ENCODE measurements around the gene IPP. TPM values are rescaled to one million over a fixed set of nuclear protein-coding genes. Genes with fewer than 3 reads are reported as not detected.

Gene IPP
- total RNA-seq, 1 donor from 2014 or later: 16.1 TPM

- intact Hi-C loops (cut with DNase I): no loop called here
- DNase-seq (no peak), ATAC-seq (no peak)
- no peak overlapping the region for H3K4me3 ChIP-seq
- no peak for TF ChIP-seq CTCF (IDR thresholded peaks at IDR 0.05)
- peaks cover 4% of the 10 kb centered on the region for H3K36me3 ChIP-seq
- no peak overlapping the region for H3K27ac ChIP-seq
- no peaks in the 10 kb centered on the region for H3K27me3 ChIP-seq
- no peaks in the 10 kb centered on the region for H3K9me3 ChIP-seq
- H3K4me1 ChIP-seq: peaks cover 46% of the 10 kb centered on the region
These were observed 76.0 kb downstream of the IPP start for GRCh38 chr1:45674478-45674877.

GRCh38 chr1:45673956-45674355, 76.5 kb downstream of the IPP start:
- no peak for TF ChIP-seq CTCF (IDR thresholded peaks at IDR 0.05)
- Histone ChIP-seq H3K36me3 (peaks cover 4% of the 10 kb centered on the region), H3K4me3 (no peak overlapping the region), H3K9me3 (no peaks in the 10 kb centered on the region), H3K4me1 (peaks cover 44% of the 10 kb centered on the region), H3K27ac (no peak overlapping the region), H3K27me3 (no peaks in the 10 kb centered on the region)
- DNase-seq (no peak), ATAC-seq (no peak)
- intact Hi-C loops (cut with DNase I): no loop called here

GRCh38 chr1:45669859-45670655, 80.4 kb downstream of the IPP start:
- Histone ChIP-seq H3K36me3 (peaks cover 4% of the 10 kb centered on the region), H3K4me1 (peaks cover 34% of the 10 kb centered on the region), H3K27ac (no peak overlapping the region), H3K4me3 (no peak overlapping the region), H3K27me3 (no peaks in the 10 kb centered on the region), H3K9me3 (no peaks in the 10 kb centered on the region)
- DNase-seq: no peak
- intact Hi-C loops (cut with DNase I): no loop called here
- TF ChIP-seq CTCF (IDR thresholded peaks at IDR 0.05): no peak
- ATAC-seq: no peak

- H3K4me1 ChIP-seq: peaks cover 27% of the 10 kb centered on the region
- no peak overlapping the region for H3K27ac ChIP-seq
- intact Hi-C loops (cut with DNase I): no loop called here
These were observed 81.1 kb downstream of the IPP start for GRCh38 chr1:45669379-45669778.

GRCh38 chr1:45668526-45668925, 81.9 kb downstream of the IPP start:
- no peaks in the 10 kb centered on the region for H3K9me3 ChIP-seq
- H3K4me1 ChIP-seq: peaks cover 21% of the 10 kb centered on the region
- intact Hi-C loops (cut with DNase I): no loop called here
- no peak overlapping the region for H3K27ac ChIP-seq
- no peaks in the 10 kb centered on the region for H3K27me3 ChIP-seq
- DNase-seq (no peak), ATAC-seq (no peak)
- TF ChIP-seq CTCF (IDR thresholded peaks at IDR 0.05): no peak
- peaks cover 4% of the 10 kb centered on the region for H3K36me3 ChIP-seq
- no peak overlapping the region for H3K4me3 ChIP-seq

More at GRCh38 chr1:45669379-45669778, 81.1 kb downstream of the IPP start:
- ATAC-seq (no peak), DNase-seq (no peak)
- peaks cover 4% of the 10 kb centered on the region for H3K36me3 ChIP-seq
- TF ChIP-seq CTCF (IDR thresholded peaks at IDR 0.05): no peak
- no peaks in the 10 kb centered on the region for H3K9me3 ChIP-seq
- H3K27me3 ChIP-seq: no peaks in the 10 kb centered on the region
- H3K4me3 ChIP-seq: no peak overlapping the region

Measured in upper lobe of right lung (tissue), 1 donor.